Measurements from ENCODE around the gene PRMT2. TPM values are rescaled to one million over a fixed set of nuclear protein-coding genes. Genes with fewer than 3 reads are reported as not detected.

Gene PRMT2
- total RNA-seq, 4 donors from 2014 or later, result 77.0 to 87.8 (median 82.3) TPM

DNA sequence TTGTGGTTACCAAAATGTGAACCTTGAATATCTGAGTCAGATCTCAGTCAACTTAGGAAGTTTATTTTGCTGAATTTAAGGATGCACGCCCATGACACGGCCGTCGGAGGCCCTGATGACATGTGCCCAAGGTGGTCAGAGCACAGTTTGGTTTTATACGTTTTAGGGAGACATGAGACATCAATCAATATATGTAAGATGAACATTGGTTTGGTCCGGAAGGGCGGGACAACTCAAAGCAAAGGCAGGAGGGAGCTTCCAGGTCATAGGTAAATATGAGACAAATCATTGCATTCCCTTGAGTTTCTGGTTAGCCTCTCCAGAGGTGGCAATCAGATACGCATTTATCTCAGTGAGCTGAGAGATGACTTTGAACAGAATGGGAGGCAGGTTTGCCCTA is 1.0 kb upstream of the PRMT2 start:
- no peak for ATAC-seq (ENCODE audit: low FRiP score)
- DNase-seq (ENCODE audit: low spot score), result no peak
- TF ChIP-seq, protein P1, sequence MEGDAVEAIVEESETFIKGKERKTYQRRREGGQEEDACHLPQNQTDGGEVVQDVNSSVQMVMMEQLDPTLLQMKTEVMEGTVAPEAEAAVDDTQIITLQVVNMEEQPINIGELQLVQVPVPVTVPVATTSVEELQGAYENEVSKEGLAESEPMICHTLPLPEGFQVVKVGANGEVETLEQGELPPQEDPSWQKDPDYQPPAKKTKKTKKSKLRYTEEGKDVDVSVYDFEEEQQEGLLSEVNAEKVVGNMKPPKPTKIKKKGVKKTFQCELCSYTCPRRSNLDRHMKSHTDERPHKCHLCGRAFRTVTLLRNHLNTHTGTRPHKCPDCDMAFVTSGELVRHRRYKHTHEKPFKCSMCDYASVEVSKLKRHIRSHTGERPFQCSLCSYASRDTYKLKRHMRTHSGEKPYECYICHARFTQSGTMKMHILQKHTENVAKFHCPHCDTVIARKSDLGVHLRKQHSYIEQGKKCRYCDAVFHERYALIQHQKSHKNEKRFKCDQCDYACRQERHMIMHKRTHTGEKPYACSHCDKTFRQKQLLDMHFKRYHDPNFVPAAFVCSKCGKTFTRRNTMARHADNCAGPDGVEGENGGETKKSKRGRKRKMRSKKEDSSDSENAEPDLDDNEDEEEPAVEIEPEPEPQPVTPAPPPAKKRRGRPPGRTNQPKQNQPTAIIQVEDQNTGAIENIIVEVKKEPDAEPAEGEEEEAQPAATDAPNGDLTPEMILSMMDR (IDR thresholded peaks at IDR 0.05), result no peak

DNA sequence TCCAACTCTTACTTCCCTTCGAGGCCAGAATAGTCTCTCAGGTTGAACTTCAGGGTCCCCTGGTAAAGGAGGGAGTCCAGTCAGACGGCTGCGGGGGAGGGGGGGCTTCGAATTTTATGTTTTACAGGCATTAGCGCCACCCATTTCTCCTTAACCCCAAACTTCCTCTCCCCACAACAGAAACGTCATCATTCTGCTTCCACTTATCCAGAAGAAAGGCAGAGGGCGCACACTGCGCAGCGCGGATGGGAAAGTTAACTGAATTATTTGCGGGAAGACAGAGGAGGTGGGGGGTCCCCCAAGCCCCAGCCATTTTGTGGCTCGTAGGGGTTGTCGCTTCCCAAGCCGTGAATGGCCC is 529 bp upstream of the PRMT2 start:
- ATAC-seq (ENCODE audit: low FRiP score) (peak; percentile 86), DNase-seq (ENCODE audit: low spot score) (no peak)
- TF ChIP-seq, protein P1 (IDR thresholded peaks at IDR 0.05), result no peak

DNA sequence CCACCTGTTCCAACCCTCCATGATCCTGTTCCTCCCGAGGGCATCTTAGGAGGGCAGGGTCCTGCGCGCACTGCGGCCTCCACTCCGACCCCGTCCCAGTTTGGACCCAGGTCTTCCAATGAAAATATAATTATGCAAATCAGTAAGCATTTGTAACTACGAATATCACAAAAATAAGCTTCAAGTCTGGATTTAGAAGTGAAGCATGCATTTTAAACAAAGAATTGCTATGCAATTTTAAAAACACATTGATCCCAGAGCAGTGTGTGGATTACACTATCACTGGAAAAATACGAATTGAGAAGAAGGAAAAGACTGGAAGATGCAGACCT is 673 bp downstream of the PRMT2 start:
- ATAC-seq (ENCODE audit: low FRiP score), result no peak
- TF ChIP-seq, protein P1 (IDR thresholded peaks at IDR 0.05), result no peak

DNA sequence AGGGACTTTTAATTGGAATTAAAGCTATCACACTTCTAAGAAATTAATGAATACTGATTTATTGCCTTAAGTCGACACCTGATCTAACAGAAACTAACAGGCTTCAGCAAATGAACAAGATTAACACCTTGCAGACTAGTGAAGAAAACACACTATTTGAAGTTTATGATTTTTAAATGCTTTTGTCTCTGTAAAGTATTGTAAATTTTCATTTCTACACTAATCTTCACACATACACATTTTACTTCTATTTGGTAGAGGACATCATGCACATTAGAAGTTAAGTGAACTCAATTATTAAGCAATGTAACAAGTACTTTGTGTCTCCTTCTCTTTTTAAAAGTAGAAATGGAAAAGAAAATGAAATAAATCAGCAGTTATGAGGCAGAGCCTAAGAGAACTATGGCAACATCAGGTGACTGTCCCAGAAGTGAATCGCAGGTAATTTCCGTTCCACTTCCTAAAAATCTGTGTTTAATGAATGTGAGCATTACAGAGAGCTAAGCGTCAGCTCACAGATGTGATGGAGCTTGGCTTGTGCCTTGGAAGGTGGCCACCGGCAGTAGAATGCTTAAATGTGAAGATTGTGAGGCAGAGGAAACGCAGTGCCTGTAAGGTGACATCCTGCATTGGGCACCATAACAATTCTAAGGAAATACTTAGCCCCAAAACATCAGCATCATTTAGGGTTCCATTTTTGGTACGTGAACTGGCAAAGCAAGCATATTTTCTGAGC is 1.2 kb downstream of the PRMT2 start:
- DNase-seq (ENCODE audit: low spot score) (no peak), ATAC-seq (ENCODE audit: low FRiP score) (no peak)
- TF ChIP-seq, protein P1 (IDR thresholded peaks at IDR 0.05), result no peak

More for the DNA sequence above, 673 bp downstream of the PRMT2 start:
- no peak for DNase-seq (ENCODE audit: low spot score)

DNA sequence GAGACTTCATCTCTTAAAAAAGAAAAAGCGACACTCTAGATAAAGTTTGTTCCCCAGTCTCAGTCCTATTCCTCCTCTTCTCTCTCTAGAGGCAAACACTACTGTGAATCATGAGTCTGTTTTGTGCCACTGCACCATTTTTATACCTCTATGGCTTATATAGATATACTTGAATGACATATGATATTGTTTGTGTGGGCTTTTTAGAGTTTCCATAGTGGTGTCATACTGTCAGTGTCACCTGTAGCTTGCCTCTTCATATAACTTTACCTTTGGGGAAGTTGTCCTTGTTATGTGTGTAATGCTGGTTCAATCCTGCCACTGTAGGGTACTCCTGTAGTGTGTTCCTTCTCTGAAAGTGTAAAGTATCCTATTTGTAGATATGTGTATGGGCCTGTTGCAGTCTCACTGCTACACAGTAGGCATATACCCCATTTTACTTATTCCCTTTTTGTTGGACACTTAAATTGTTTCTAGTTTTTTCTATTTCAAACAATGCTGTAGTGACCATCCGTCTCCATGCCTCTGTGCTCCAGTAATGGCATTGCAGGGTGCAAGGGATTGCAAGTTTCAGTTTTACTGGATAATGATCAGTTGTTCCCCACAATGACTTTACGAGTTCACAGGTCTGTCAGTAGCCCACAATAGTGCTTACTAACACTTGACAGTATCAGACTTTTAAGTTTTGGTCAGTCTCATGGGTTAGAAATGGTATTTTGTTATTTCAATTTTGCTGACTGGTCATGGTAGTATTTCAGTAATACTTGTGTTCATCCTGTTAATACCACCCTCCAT is 2.7 kb downstream of the PRMT2 start:
- no peak for DNase-seq (ENCODE audit: low spot score)
- TF ChIP-seq, protein P1 (IDR thresholded peaks at IDR 0.05), result no peak
- ATAC-seq (ENCODE audit: low FRiP score), result no peak

DNA sequence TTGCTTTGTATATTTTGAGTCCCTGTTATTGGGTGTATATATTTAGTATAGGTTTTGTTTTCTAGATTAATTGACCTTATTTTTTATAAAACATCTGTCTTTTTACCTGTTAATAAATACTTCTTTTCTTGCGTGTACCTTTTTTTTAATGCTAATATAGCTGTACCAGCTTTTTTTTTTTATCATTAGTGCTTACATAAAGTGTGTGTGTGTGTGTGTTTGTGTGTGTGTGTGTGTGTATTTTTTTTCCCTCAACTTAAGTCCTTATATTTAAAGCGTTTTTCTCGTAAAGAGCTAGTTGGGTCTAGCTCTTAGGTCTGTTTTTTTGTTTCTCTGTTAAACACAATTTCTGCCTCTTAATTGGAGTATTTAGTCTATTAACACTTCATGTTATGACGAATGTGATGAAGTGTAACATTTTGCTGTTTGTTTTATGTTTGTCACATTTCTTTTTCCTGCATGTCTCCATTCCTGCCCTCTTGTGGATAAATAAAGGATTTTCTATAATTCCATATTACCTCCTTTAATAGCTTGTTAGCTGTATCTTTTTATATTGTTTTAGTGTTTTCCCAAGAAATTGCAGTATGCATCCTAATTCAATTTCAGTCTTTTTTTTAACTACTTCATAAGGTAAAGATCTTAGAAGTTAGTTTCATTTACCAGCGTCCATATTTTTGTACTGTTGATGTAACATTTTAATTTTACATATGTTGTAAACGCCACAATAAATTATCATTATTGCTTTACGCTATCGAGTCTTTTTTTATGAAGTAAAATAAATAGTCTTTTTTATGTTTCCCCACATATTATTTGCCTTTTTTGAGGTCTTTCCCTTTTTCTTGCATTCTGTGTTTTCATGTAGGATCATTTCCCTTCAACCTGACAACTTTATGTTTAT is 4.3 kb downstream of the PRMT2 start:
- ATAC-seq (ENCODE audit: low FRiP score), result no peak
- TF ChIP-seq, protein P1 (IDR thresholded peaks at IDR 0.05), result no peak
- DNase-seq (ENCODE audit: low spot score), result no peak

All from omental fat pad (tissue), 4 donors.